Medulla oblongata (tissue), 1 donor: ENCODE measurements around the gene HOXC9.

Source experiments
- DNase-seq: peaks from one replicate; pipeline ENCODE4 v3.0.0-alpha.2; 2015; ENCODE audit errors: extremely low spot score

The HOXC9 gene

DNA sequence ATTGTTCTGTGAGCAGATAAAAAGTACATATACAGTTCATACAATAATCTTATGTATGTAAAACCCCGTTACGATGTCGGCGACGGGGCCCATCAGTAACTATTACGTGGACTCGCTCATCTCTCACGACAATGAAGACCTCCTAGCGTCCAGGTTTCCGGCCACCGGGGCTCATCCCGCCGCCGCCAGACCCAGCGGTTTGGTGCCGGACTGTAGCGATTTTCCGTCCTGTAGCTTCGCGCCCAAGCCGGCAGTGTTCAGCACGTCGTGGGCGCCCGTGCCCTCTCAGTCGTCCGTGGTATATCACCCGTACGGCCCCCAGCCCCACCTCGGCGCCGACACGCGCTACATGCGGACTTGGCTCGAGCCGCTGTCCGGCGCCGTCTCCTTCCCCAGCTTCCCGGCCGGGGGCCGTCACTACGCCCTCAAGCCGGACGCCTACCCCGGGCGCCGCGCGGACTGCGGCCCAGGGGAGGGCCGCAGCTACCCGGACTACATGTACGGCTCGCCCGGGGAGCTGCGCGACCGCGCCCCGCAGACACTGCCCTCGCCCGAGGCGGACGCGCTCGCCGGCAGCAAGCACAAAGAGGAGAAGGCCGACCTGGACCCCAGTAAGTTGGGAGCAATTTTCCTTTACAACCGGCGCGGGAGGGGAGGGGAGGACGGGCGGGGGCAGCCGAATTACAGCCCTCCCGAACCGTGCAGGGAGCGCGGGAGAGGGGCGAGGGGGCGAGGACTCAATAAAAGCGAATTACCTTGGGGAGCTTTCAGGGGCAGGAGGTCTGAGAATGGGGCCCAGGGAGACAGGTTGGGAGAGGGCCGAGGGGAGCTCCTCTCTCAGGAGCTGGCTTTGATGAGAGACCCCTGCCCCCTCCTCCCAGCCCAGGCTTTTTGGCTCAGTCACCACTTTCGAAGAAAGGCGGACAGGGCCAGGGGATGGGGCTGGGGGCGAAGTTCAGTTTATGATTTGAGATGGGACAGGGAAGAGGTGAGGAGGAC lies at the start of gene HOXC9:
TSS of gene HOXC9 (plus strand) at position 46 of the 999 bp plus-strand sequence. CDS start at position 74, 28 bp downstream.
- DNase-seq, result no peak

DNA sequence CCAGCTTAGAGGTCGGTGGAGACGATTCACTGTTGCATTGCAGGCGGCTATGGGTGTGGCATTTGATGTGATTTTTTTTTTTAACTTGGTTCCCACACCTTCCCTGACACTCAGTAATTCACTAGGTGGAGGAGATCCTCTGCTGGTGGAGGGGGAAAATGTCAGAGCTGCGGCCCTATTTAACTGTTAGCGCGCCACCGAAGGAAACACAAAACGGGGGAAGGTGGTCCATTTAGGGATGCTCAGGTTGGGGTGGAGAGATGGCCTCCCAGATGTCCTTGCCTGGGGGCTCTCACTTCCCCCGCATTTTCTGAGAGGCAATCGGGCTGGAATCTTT lies 49.6 kb upstream of the HOXC9 start:
- no peak for DNase-seq

DNA sequence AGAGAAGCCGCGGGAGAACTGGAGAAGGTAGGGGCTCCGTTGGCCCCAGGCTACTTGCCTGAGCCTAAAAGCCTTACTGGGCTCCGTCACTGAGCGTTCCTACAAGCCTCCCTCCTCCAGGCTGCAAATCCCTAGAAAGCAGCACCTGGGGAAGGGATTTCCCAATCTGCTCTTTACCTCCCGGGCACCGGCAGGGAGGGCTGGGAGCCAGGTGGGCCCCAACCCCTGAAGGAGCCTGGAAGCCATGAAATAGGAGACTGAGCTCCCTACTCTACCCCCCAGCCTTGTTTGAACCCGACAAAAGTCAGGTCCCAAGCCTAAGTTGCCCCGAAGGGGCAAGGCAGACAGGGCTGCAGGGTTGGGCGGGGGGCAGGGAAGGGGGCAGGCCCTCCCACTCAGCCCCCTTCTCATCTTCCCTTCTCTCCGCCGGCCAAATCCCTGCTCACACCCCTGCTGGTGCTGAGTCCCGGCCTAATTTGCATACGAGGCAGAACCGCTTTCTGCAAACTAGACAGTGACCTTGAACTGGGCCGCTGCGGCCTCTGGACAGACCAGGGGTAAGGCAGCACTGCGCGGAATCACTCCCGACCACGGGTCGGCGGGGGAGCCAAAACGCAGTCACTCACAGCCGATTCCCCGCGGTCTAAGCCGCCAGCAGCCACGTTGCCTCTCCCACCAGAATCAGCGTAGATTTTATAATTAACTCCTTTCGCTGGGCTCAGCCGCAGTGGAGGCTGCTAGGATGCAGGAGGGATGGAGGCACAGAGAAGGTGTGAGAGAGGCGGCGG lies 49.0 kb upstream of the HOXC9 start:
- DNase-seq, result no peak

DNA sequence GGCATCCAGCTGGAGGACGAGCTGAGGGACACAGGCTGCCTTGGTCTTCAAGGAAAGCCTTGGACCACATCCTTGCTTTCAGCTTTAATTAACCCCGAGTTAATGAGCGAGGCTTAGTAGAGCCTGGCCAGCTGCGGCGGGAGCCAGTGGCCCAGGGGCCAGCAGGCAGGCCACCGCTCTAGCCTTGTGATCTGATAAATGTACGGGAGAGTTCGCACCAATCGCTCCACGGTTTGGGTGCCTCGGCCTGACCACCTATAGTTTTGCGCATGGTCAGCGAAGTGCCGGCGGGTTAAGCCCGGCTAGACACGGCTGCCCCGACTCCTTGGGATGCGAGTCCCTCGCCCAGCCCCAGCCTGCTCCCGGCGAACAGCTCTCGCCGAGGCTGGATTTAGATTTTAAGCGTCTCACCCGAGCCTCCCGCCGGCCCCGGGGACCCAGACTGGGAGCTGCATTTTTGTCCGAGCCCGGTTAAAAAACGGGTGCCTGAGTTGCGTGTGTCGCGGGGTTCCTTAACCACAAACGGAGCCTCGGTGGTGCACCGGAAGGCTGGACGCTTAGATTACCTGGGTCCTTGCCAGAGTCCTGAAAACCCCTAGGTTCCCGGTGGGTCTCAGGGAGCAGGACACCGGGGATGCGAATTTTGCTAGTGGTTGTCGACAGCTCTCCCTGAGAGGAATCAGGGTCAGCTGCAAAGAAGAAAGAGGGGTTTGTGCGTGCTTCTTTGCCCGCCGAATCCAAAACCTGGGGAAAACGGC lies 48.2 kb upstream of the HOXC9 start:
- no peak for DNase-seq

DNA sequence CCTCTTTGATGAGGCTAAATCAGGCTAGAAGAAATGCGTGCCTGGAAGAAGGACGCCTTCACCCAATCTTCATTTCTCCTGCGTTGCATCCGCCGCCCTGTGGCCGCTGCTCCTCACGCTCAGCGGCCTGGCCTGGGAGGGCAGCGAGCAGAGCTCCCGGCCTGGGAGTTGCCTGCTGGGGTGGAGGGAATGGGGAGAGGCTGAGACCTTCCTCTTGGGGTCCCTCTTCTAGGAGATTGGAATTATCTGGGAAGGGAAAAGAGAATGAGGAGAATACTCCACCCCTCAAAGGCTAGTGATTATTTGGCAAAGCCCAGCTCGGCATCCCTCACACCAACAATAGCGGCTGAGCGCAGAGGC lies 47.6 kb upstream of the HOXC9 start:
- DNase-seq, result no peak

DNA sequence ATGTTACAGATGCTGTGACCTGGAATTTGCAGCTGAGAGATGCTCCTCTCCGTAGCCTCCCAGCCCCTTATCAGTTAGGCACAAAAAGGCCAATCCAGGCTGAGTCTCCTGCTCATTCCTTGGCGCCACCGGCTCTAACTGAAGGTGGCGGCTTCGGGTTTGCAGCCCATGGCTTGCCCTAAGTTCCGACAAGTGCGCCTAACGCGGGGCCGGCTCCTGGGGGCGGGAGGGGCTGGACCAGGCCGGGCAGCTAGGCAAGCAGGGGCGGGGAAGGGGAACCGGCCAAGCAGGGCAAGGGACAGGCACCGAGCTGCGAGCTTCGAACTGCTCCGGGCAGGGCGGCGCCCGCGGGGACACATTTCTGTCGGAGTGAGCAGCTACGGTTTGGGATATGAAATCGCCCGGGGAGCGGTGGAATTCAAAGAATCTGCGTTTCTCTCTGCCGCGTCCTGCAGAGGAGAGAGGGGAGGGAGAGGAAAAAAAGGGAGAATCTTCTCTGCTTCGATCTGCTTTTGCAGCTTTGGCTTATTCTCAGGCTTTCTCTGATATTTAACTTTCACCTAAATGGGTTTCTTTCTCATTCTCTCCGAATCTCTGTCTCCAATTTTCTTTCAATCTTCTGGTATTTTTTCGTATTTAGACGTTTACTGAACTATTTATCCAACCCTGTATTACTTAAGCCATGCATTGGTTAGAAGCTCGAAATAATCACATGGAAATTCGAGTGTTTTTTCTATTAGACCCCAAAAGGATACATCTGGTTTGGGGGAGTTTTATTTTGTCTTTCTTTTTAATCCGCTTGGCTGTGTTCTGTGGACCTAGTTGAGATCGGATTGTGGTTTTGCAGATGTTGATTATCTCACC lies 46.9 kb upstream of the HOXC9 start:
- DNase-seq, result no peak

DNA sequence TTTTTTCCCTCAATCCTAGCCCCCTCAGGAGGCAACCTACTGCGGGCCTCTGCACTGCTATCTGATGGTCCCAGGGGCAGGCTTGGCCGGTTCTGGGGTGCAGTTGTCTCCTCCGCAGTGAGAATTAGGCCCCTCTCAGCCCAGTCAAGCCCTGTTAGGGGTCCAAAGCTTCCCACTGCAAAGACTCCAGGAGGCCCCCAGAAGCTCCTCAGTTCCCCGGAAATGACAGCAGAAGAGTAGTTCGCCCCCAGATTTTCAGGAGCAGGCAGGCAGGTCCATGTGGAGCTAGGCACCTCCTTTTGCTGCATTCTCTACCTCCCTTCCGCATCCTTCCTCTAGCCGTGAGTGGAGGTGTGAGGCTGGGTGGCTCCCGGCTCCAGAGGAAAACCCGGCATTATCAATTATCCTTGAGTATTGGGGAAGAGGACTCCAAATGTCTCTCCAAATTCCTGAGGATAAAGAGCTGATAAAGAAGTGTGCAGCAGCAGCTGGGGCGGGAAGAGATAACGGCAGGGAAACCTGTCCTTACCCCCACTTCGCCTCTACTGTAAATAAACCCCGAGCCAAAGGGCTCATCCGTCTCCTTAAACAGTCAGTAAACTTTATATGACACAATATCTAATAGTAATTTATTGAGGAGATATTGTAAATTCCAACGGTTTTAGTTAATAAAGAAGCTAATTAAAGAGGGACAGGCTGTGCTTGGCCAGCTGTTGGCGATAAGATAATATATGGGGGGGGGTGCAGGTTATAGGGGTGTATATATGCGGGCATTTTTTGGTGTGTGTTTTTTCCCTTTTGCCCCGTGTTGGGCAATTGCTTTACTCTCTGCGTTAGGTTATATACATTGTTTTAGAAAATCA lies 45.9 kb upstream of the HOXC9 start:
- DNase-seq, result no peak

DNA sequence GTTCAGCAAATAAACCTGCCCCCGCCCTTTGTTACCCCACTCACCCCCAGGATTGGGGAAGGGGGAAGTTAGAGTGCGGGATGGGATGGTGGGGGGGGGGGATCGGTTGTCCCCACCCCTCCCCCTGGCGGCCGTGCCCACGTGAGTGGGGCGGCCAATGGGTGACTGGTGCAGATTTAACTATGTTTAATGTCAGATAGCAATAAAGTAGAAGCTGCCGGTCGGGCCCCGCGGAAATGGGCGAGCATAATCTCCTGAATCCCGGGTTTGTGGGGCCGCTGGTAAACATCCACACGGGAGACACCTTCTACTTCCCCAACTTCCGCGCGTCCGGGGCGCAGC lies 45.3 kb upstream of the HOXC9 start, which contains the start of gene HOXC12:
TSS of gene HOXC12 (plus strand) at position 210 of the 342 bp plus-strand sequence. CDS start at position 237, 27 bp downstream.
- DNase-seq, result no peak

DNA sequence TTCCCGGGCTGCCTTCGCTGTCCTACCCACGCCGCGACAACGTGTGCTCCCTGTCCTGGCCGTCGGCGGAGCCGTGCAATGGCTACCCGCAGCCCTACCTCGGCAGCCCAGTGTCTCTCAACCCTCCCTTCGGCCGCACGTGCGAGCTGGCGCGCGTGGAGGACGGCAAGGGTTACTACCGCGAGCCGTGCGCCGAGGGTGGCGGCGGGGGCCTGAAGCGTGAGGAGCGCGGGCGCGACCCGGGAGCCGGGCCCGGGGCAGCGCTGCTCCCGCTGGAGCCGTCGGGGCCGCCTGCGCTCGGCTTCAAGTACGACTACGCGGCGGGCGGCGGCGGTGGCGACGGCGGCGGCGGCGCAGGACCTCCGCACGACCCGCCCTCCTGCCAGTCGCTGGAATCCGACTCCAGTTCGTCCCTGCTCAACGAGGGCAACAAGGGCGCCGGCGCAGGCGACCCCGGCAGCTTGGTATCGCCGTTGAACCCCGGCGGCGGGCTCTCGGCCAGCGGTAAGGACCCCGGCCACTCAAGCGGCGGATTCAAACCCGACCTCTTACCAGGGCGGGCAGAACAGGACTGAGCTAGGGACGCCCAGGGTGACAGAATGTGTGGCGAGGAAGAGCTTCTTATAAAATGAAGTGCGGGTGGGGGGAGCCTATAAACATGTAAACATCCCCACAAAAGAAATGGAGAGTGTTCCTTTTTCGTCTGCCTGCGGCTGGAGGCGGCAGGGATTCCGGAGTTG lies 44.8 kb upstream of the HOXC9 start:
- no peak for DNase-seq

DNA sequence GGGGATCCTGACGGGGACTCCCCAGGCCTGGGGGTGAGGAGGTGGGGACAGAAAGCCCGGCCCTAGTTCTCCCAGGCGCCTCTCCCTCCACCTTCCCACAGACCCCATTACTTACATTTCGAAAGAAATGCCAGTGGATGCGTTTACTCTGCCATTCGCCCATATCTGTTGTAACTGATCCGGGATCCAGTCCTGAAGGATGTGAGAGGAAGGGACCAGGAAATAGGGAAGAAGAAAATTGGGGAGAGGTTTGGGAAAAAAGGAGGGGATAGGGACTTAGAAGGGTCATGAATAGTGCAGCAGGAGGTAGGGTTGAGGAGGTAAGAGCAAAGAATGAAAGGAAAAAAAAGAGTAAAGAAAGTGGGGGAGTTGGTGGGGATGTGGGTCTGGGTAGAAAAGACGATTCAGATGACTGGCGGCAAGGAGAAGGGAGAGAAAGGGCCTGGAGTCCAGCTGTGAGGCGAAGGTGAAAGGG lies 44.1 kb upstream of the HOXC9 start:
- DNase-seq, result no peak

DNA sequence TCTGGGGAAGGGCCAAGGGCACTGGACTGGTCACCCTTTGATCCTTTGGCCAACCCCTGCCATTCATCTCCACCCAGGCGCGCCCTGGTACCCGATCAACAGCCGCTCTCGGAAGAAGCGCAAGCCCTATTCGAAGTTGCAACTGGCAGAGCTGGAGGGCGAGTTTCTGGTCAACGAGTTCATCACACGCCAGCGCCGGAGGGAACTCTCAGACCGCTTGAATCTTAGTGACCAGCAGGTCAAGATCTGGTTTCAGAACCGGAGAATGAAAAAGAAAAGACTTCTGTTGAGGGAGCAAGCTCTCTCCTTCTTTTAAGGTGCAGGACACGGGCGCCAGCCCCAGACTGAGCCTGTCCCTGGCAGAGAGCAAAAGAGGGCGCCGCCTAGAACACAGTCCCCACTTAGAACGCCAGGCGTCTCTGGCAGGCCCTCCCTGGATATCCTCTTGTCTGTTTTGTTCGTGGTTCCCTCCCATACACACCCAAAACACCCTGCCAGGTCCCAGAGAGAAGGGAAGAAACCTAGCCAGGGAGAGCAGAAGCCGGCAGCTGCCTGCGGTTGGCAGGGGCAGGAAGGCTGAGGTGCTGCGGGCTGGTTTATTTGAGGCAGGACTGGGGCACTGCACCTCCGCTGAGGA lies 43.6 kb upstream of the HOXC9 start:
- DNase-seq, result no peak

DNA sequence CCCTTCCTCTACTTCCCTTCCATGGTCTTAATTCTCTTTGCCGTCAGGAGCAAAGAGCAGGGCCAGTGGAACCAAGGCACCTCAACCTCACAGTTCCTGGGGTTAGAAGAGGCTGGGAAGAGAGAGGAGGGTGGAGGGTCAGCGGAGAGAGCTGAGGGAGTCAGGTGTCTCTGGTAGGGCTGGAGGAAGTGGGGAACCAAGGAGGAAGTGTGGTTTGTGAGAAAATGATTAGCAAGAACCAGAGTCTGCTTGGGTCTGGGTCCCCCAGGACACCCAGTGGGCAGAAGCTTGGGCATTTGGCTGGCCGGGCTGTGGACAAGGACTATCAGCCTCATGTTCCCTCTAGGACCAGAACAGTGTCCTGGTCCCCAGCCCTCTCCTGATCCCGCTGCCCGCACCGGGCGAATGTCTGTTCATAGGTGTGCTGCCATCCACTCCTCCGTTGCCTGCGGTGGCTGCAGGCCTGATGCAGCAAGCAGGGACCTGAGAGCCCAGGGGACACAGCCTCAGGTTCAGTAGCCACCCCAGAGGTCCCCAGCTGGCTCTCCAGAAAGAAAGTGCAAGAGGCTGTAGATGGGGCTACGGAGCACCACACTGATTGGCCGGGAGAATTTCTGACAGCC lies 42.9 kb upstream of the HOXC9 start:
- no peak for DNase-seq

DNA sequence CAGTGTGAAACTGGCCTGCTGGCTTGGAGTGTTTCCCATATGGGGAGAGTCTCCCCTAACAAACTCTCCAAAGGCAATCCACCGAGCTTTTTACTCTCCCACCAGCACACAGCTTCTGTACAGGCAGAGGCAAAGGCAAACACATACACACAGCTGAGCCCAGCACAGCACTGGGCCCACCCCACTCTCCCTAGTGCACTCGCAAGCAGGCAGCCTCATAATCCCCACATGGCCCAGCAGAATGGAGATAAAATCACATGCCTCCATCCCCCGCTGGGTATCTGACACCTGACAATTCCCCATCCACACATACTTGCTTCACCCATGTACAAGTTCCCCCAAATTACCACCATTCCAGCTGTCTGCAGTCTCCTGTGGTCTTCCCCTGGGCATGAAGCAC lies 41.8 kb upstream of the HOXC9 start:
- no peak for DNase-seq

DNA sequence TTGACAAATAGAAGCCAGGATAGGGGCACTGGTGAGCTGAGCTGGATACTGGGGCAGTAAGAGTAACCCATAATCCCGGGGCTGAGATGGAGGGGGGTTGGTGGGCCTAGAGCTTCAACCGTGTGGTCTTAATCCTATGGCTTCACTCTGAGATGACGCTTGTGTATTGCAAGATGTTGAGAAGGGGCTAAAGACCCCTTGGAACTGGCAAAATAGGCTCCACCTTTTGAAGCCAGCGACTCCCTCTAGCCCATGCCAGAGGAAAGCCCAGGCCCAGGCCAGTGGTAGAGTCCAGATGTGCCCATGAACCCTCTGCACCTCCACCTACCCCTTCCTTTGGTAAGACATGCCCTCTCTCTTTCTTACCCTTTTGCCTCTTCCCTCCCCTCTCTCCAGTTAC lies 40.6 kb upstream of the HOXC9 start:
- DNase-seq, result no peak

DNA sequence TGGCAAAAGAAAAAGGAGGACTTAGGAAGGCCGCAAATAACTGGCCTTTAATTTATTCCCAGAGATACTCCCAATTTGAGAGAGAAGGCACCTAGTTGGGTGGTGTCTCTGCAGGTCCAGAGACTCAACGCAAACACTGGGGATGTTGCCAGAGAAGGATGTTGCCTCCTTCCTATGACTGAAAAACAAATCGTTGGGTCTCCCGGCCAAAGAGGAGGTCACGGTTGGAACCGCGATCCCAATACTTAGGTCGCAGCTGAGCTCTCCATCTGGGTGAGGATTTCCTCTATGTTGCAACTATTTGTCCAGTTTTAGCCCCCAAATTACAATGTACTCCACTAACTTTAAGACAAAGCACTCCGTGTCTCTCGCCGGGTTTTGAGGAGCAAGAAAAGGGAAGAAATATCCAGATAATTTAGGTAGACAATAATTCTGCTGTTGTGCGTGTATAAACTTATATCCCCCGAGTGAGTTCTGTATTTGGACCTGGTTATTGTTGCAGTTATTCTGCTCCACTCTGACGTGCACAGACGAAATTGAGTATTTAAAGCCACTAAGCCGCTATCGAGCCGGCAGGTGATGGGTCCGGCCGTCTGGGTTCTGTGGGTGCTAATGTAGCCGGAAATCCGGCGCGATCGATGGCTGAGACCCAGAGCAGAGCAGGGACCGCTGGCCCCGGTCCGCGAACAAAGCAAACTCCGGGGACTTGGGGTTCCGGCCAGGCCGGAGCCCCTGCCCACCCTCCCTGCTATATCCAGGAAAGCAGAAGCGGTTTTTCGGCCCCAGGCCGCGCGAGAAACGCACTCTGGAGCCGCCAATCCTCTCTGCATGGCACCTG lies 39.6 kb upstream of the HOXC9 start:
- DNase-seq, result no peak

DNA sequence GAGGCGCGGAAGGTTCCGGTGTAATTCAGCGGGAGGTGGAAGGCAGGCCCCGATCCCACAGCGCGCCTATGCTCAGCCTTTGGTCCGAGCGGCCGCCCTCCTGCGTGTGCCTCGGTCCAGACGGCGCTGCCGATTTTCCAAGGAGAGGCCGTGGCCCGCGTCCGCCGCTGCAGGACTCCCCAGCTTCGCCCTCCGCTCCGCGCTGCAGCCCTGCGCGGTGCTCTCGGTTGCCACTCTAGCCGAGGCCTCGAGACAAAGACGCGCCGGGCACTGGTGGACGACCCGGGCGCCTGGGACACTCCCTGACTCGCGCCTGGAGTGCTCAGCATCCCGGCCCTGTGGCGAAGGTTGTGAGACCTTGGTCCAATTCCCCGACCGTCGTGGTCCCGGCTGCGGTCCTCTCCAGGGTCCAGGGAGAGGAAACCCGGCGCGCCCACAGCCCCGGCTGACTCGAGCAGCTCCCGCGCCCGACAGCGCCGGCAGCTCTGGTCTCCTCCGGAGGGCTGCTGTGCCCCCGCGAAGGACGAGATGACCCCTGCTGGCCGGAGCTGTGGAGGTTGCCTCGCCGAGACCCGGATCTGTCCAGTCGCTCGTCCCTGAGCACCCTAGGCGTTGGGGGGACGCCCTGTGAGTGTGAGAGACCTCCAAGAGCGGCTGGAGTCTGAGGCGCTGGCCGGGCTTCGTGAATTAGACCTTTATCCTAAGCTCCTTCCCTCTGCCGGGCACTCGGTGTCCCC lies 38.8 kb upstream of the HOXC9 start:
- no peak for DNase-seq

DNA sequence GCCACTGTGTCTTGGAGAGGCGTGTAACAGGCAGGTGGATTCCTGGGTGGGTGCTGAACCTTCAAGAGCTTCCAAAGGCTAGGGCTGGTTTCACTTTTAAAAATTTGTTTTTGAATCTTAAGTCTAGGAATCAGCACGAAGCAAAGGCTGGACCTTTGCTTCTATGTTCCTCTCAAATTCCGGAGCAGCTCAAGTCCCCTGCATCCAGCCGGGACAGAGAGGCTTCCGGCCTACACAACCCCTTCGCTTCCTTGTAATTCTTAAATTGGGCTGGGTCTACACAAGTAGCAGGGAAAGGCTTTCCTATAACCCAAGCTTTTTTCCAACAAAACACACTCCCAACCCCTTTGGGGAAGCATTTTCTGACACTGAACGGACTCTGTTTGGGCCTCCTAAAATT lies 37.0 kb upstream of the HOXC9 start:
- no peak for DNase-seq
